K562 (cell line): ENCODE measurements around the gene KLK8.

Experiments
- CCAR2 ChIP-seq: fragments of 200-400 bp; formaldehyde crosslinking; IDR thresholded peaks from 2 replicates; pipeline ENCODE4 v1.6.1; 2017; ENCODE audit warnings: mild to moderate bottlenecking, low read depth, low read length
- ELF1 ChIP-seq: fragments of 200-800 bp; sonication (Bioruptor generic); IDR thresholded peaks from 2 replicates; pipeline ENCODE4 v1.6.1; 2016; ENCODE audit warnings: missing genetic modification characterization, missing compliant biosample characterization
- GABPA ChIP-seq: fragments of 200-800 bp; sonication (Bioruptor generic); conservative IDR thresholded peaks from 2 replicates; pipeline ENCODE4 v1.6.1; 2016; ENCODE audit warnings: low read depth, missing genetic modification characterization, missing compliant biosample characterization
- POLR2A ChIP-seq: fragments of 450-650 bp; conservative IDR thresholded peaks from 2 replicates; pipeline ENCODE4 v1.6.1; 2016
- RBM22 ChIP-seq: fragments of 200-400 bp; formaldehyde crosslinking; IDR thresholded peaks from 2 replicates; pipeline ENCODE4 v1.6.1; 2018; ENCODE audit warnings: low read length, low read depth; ENCODE audit not compliant: poor library complexity, severe bottlenecking
- STAT5A ChIP-seq: IDR thresholded peaks from 2 replicates; pipeline ENCODE4 v1.6.1; 2012; ENCODE audit warnings: low read length, inconsistent platforms, borderline replicate concordance
- YY1 ChIP-seq, 3 experiments: IDR thresholded peaks; 2 replicates each; pipeline ENCODE4 v1.6.1; 2011; ENCODE audit warnings: low read length in 2 of 3, mild to moderate bottlenecking in 2 of 3, moderate library complexity in 2 of 3, borderline replicate concordance in 1 of 3, control low read depth in 1 of 3, low read depth in 1 of 3; ENCODE audit not compliant: insufficient read depth in 3 of 3, insufficient replicate concordance in 2 of 3, control insufficient read depth in 1 of 3, insufficient read length in 1 of 3; ENCODE audit errors: extremely low read depth in 1 of 3
- TF ChIP-seq, protein P1 (sequence below): fragments of 450-650 bp; IDR thresholded peaks from 2 replicates; pipeline ENCODE4 v1.6.1; 2016

DNA sequence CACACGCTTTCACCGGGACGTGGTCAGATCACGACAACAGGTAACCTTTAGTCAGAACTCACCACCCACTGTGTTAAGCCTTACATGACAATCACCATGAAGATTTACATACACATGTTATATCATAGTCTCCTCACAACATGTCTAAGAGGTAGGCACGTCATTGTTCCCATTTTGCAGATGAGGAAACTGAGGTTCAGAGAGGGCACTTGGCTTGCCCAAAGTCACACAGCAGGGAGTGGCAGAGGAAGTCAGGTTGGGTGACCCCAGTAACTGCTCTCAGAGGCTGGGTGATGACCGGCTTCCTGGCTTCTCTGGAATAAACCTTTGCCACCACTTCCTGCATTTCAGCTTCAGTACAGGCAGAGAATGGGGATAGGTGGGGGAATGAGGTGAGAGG, 12.8 kb upstream of the KLK8 start:
- TF ChIP-seq POLR2A (no peak), RBM22 (no peak), GABPA (tag) (no peak), CCAR2 (no peak), YY1 (IDR thresholded peaks at IDR 0.05; ENCODE audit: borderline replicate concordance in 1 of 3, control insufficient read depth in 1 of 3, extremely low read depth in 1 of 3, insufficient read depth in 3 of 3, insufficient read length in 1 of 3, insufficient replicate concordance in 2 of 3, low read depth in 1 of 3, low read length in 2 of 3) (no peak), ELF1 (tag) (no peak), STAT5A (no peak)
- TF ChIP-seq, protein P1, sequence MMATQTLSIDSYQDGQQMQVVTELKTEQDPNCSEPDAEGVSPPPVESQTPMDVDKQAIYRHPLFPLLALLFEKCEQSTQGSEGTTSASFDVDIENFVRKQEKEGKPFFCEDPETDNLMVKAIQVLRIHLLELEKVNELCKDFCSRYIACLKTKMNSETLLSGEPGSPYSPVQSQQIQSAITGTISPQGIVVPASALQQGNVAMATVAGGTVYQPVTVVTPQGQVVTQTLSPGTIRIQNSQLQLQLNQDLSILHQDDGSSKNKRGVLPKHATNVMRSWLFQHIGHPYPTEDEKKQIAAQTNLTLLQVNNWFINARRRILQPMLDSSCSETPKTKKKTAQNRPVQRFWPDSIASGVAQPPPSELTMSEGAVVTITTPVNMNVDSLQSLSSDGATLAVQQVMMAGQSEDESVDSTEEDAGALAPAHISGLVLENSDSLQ, result no peak
